GM19452 (cell line): ENCODE data around the gene SEC63.
"Not testable (repeated sequence)": the region's sequence is repeated elsewhere in the genome, so short reads cannot be mapped to it uniquely, and the experiment has no call there.

Experiments
- ATAC-seq: cut with Tn5 transposase; IDR thresholded peaks from one replicate; pipeline ENCODE4 v1.9.1; 2021; ENCODE audit not compliant: unreplicated experiment

SEC63 gene, protein sequence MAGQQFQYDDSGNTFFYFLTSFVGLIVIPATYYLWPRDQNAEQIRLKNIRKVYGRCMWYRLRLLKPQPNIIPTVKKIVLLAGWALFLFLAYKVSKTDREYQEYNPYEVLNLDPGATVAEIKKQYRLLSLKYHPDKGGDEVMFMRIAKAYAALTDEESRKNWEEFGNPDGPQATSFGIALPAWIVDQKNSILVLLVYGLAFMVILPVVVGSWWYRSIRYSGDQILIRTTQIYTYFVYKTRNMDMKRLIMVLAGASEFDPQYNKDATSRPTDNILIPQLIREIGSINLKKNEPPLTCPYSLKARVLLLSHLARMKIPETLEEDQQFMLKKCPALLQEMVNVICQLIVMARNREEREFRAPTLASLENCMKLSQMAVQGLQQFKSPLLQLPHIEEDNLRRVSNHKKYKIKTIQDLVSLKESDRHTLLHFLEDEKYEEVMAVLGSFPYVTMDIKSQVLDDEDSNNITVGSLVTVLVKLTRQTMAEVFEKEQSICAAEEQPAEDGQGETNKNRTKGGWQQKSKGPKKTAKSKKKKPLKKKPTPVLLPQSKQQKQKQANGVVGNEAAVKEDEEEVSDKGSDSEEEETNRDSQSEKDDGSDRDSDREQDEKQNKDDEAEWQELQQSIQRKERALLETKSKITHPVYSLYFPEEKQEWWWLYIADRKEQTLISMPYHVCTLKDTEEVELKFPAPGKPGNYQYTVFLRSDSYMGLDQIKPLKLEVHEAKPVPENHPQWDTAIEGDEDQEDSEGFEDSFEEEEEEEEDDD

DNA sequence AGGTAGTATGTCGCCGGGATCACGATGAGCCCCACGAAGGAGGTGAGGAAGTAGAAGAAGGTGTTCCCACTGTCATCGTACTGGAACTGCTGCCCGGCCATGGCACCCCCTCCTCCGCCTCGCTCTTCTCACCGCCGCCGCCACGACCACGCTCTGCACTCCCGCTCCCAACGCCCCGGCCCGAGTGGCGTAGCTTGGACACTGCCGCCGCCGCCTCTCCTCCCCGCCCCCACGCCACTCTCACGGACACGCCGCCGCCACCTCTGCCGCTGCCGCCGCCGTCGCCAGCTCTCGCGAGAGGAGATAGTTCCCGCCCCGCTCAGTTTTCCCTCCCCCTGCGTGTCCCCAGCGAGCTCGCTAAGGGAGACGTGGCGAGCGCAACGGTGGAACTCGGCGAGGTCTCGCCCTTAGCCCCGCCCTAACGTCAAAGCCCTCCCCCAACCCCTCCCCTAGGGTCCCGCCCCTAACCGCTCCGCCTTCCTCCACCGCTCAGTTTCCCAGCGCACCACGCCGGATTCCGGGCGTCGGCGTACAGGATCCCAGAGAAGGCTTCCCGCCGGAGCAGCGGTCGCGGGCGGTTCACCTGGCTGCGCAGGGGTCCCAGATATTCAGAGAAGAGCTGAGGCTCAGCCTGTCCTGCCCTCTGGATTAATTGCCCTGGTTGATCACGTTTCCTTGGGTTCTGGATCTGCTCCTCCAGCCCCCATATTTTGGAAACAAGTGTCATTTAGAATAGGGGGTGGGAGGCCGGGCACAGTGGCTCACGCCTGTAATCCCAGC, at the start of gene SEC63:
Gene SEC63 (minus strand): TSS at position 300 of the 780 bp plus-strand sequence. CDS start 199 bp downstream, at position 101.
- peak; percentile 93 for ATAC-seq

DNA sequence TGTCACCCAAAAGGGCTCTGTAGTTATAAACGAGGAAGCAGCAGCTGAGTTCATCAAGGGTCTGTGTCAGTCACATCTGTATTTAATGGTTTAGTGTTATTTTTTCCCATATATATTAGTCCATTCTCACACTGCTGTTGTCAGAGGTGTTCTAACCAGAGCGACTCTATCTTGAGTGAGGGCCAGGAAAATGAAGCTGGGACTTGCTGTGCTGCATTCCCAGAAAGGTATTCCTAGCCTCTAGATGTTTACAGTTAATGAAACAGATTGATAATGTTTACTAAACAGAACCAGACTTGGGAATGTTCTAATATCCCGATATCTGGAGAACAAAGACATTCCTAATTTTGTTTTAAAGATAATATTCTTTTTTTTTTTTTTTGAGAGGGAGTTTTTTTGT, 48.0 kb upstream of the SEC63 start:
- no peak for ATAC-seq

DNA sequence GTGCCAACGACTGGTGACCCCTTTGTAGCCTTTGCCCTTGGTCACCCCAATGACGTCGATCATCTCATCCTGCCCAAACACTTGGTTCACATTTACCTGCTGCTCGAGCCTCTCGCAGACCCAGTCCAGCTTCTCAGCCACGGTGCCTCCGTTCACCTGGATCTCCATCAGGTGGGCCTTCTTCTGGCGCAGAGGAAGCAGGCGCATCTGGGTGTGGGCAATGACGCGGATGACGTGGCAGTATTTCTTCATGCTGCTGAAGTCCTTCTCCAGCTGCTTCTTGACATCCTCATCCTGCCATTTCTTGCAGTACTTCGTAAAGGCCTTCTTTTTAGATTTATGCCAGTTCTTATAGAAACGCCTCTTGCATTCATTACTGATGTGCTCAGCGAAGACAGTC, 46.9 kb upstream of the SEC63 start:
- no peak for ATAC-seq

DNA sequence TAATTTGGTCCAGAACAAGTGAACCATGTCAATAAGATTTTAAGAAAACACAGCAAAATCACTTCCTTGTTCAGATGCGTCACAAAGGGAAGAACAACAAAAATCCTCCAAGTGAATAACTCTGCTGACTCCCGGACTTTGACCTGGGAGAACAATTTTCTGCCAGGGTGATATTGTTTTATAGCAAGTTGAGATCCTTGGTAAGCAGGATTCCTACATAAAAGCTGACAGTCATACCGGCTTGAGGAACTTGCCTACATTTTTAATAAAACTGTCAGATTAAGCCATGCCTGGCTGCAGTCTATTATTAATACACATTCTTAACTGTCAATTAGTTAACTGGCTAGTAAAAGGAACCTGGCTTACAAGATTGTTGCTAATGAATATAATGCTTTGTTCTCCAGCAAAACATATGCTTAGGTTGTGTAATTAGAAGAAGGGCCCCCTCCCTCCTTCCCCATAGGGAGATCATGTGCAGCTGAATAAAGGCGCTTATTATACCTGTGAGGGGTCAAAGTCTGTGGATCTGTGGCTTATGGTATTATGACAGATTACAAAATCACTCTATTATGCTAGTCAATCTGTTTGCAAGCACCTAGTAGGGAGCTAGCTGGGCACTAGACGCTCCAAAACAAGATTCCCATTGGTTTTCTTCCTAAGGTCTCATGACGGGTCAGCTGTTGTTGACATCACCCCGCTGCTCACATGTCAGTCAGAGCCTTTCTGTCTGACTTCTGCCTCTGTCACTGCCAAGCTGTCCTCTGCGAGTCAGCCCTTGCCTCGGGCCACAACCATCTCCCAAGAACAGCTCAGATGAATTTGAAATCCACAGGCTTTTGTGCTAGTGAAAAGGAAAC, 44.6 kb upstream of the SEC63 start:
- no peak for ATAC-seq

DNA sequence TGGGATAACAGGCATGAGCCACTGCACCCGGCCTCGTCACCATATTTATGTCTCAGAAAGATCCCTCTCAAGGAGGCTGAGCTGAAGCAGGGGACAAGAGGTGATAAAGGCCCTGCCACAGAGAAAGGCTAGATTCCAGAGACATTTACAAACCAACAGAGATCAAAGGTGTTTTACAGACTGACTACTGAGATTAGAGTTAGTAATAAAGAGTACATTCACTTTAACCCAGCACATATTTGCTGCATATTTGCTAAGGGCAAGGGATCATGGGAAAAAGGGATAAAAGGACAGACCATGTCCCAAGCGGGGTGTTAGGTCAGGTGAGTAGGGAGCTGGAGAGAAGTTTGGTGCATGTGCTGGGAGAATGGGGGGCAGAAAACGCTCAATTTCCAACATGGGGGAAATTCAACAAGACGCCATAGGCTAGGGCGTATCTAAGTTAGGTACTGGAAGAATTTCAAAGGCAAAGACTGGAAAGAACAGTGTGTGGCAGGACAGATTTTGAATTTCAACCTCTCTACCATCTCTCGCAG, 43.8 kb upstream of the SEC63 start:
- ATAC-seq, result no peak

DNA sequence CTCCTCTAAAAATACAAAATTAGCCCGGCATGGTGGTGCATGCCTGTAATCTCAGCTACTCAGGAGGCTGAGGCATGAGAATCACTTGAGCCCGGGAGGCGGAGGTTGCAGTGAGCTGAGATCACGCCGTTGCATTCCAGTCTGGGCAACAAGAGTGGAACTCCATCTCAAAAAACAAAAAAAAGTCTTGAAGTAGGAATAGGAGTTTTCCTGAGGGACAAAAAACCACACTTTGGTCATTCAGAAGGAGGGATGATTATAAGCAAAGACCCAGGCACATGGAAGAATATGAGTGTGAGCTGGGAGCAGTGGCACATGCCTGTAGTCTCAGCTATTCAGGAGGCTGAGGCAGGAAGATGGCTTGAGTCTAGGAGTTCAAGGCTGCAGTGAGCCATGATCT, 42.3 kb upstream of the SEC63 start:
- not testable (repeated sequence) for ATAC-seq

DNA sequence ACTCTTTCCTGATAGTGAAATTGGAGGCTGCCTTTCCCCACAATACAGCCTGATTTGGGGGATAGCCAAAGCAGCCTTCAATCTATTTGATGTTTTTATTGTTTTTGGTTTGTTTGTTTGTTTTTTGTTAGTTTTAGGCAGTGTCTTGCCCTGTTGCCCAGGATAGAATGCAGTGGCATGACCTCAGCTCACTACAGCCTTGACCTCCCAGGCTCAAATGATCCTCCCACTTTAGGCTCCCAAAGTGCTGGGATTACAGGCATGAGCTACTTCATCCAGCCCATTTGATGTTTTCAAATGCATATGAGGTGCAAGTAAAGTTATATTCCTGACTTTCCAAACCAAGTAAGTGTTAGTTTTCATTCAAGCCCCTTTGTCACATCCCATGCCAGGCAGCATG, 41.3 kb upstream of the SEC63 start:
- no peak for ATAC-seq

DNA sequence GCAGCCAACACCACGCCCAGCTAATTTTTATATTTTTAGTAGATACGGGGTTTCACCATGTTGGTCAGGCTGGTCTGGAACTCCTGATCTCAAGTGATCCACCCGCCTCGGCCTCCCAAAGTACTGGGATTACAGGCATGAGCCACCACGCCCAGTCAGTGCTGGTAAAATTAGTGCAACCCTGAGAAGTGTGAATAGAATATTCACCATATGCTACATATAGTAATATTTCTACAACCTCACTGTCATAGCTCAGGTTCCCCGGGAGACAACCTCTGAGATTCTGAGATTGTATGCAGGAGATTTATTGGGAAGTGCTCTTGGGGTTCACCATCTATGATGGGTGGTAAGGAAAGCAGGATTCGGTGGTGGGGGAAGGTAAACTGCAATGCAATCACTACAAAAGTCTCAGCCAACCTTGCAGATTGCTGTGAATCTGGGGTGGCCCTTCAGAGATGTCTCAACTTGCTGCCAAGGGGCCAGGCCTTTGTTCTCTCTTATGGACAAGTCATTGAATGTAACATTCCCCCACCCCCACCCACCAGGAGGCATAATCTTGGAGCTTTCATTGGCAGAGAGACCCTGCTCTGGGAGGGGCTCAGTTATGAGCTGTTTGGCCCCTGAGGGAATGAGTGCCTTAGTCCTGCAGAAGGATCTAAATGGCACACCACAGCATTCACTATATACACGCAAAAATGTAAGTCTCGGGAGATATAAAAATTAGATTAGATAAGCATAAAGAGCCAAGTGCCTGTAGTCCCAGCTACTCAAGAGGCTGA, 34.0 kb upstream of the SEC63 start:
- ATAC-seq, result no peak

DNA sequence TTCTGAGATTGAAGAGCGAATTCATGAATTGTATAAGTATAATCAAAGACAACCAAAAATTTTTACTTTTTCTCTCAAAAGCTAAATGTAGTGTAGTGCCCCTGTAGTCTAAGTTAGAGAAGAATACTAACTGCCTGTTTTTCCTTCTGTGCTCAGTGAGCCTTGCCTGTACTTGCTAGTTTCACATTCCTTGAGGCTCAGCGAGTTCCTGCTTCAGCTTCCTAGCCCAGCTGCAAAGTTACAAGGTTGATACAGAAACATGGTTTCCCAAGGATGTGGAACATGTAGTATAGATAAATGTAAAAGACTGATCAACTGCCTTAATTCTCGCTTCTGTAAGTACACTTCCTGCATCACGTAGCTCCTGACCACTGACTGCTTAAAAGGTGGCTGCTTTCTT, 33.1 kb upstream of the SEC63 start:
- ATAC-seq, result no peak

DNA sequence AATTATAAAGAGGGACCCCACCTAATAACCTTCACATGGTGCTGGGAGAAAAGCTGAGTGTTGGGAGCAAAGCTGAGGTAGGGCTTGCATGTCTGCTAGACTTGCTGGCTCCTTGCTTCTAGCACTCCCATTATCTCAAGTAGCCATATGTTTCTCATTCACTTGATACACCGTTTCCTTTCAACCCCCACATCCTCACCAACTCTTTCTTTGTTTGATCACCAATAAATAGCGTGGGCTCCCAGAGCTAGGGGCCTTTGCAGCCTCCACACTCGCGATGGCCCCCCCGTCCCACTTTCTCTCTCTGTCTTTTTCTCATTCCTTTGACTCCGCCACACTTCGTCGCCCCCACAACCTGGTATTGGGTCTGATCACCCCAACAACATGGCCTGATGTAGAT, 32.6 kb upstream of the SEC63 start:
- not testable (repeated sequence) for ATAC-seq

DNA sequence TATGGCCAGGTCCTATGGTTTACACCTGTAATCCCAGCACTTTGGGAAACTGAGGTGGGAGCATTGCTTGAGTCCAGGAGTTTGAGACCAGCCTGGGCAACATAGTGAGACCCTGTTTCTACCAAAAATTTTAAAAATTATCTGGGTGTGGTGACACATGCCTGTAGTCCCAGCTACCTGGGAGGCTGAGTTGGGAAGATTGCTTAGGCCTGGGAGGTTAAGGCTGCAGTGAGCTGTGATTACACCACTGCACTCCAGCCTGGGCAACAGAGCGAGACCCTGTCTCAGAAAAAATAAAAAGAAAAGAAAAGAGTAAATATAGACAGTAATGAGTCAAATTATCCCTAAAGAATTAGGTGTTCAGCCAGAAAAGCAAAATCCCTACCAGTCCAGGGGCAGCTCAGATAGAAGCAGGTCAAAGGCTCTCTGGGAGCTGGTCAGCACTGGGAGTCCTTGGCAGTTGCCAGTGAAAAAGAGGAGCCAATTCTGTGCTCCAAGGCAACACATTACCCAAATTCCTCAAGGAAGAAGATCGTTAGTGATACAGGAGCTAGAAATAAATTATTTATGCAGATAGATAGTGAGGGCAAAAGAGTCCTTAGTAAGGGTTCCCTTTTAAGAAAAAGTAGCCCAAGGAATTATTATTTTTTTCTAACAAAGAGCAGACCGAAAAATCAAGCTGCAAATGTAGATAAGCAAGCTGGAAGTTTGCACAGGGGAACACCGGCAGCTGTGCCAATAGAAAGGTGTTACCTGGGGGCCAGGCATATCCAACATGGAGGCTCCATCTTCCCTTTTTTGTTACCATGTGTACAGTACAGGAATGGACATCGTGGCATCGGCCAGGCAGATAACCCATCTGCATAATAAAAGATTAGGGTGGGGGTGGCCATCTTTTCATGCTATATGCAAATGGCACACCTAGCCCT, 31.4 kb upstream of the SEC63 start:
- ATAC-seq, result no peak

DNA sequence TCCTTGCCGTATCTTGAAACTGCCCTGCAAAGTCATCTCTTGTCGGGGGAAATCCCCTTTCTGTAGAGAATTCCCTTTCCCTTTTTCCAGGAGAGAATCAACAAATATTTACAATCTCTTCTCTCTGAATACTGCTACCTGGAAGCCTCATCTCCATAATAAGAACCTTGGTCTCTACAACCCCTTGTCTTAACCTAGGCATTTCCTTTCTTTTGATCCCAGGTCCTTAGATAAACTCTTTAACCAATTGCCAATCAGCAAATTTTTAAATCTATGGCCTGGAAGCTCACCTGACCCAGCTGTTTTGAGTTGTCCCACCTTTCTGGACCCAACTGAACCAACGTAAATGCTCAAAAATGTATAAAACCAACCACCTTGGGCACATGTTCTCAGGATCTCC, 30.6 kb upstream of the SEC63 start:
- ATAC-seq, result no peak

DNA sequence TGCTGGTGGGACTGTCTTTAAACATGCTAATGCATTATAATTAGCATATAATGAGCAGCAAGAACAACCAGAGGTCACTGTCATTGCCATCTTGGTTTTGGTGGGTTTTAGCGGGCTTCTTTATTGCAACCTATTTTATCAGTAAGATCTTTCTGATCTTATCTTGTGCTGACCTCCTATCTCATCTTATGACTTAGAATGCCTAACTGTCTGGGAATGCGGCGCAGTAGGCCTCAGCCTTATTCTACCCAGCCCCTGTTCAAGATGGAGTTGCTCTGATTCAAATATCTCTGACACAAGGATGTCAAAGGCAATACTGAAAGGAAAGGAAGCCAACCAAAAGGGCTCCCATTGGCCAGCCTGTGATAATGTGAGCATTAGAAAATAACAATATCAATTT, 29.8 kb upstream of the SEC63 start:
- no peak for ATAC-seq

DNA sequence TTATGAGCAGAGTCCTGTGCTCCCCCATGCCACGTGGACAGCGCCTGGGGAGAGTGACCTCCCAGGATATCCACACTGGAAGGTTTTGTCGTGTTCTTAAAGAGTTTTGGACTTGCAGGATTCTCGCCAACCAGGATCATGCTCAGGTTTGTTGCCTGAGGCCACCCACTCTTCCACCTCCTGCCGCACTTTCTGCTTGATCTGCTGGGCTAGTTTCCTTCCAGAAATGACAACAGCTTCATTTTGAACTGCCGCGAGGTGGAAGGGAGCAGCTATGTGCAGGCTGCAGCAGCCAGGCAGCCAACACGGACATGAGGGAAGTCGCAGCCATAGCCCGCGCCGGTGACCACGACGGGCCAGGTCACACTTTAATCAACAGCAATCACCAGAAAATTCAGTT, 27.7 kb upstream of the SEC63 start:
- ATAC-seq, result no peak

DNA sequence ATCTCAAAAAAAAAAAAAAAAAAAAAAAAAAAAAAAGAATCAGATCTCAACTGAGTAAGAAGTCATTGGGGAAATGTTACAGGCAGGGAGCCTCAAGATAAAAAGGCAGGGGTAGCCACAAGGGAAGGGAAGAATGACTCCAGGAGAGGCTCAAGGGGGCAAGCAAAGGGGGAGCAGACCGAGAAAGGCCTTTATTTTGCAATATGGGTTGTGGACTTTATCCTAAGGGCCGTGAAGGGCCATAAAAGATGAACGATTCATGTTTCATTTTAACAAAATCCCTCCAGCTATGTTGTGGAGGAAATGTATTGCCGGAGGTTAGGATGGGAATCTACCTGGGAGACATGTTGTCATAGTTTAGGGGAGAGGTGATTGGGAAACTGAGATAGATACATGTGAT, 25.8 kb upstream of the SEC63 start:
- ATAC-seq, result no peak

DNA sequence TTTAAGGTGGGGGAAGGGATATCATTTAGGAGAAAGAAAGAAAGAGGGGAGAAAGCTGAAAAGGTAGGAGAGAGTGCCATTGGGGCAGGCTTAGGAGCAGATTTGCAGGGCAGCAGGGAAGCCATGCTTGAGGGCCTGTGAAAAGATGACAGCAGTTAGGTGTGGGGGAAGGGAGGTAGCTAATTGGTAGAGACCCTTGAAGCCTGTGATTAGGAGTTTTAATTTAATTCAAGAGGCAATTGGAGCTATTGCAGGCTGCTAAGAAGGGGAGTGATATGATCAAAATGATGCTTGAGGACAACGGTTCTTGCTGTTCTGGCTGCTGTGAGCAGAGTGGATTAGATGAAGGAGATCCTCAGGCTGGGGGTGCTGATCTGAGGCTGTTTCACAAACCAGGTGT, 24.5 kb upstream of the SEC63 start:
- no peak for ATAC-seq

DNA sequence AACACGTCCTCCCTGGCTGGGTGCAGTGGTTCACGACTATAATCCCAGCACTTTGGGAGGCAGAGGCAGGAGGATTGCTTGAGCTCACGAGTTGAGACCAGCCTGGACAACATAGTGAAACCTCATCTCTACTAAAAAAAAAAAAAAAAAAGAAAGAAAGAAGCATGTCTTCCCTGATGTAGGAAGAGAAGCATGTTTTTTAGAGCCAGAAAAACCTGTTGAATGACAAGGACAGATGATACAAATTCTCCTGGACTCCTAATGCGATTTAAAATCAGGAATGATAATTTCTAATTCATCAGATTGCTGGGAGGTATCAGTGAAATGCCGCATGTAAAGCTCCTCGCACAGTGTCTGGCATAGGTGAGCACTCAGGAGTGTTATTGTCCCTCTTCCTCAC, 23.7 kb upstream of the SEC63 start:
- no peak for ATAC-seq

DNA sequence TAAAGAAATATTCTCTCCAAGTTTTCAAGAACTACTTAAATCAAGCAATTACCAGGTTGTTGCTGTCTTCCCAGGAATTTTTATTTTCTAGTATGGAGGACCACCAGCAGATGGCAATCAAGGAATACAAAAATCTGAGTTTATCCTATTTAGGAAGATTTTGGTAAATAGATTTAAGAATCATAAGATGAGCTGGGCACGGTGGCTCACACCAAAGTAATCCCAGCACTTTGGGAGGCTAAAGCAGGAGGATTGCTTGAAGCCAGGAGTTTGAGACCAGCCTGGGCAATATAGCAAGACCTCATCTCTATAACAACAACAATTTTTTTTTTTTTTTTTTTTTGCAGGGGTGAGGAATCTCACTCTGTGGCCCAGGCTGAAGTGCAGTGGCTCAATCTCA, 19.3 kb upstream of the SEC63 start:
- ATAC-seq, result no peak
